GM06990 (cell line): ENCODE measurements around the gene RBKS.
"Not testable (repeated sequence)": the region's sequence is repeated elsewhere in the genome, so short reads cannot be mapped to it uniquely, and the experiment has no call there.

Experiments used
- DNase-seq: peaks from one replicate; pipeline ENCODE4 v3.0.0-alpha.2; 2011; ENCODE audit not compliant: insufficient read length; ENCODE audit errors: extremely low read depth
- H3K27me3 ChIP-seq: replicated peaks from 2 replicates; pipeline ENCODE4 v1.6.0; 2011; ENCODE audit warnings: low read length; ENCODE audit not compliant: control insufficient read depth, insufficient read depth
- H3K36me3 ChIP-seq: 2 replicates; pipeline ENCODE4 v1.5.1; 2011; ENCODE audit warnings: low read length; ENCODE audit not compliant: control insufficient read depth, insufficient read depth
- H3K4me3 ChIP-seq: replicated peaks from 2 replicates; pipeline ENCODE4 v1.5.1; 2011; ENCODE audit warnings: low read depth, mild to moderate bottlenecking, control low read depth, low read length
- CTCF ChIP-seq: IDR thresholded peaks from 2 replicates; pipeline ENCODE4 v1.5.1; 2011; ENCODE audit warnings: low read length, control low read depth, mild to moderate bottlenecking, inconsistent platforms; ENCODE audit not compliant: insufficient read depth, poor library complexity, severe bottlenecking

RBKS gene

GRCh38 chr2:27866237-27866636 lies 23.9 kb downstream of the RBKS start:
- no peaks in the 10 kb centered on the region for H3K36me3 ChIP-seq
- no peak overlapping the region for H3K4me3 ChIP-seq
- no peaks in the 10 kb centered on the region; the same call in 1 of the 2 replicates for H3K27me3 ChIP-seq
- TF ChIP-seq CTCF, result no peak
- no peak for DNase-seq

GRCh38 chr2:27863955-27864354 lies 26.2 kb downstream of the RBKS start:
- H3K27me3 ChIP-seq, H3K36me3 ChIP-seq, DNase-seq, H3K4me3 ChIP-seq: not testable (repeated sequence)

DNA sequence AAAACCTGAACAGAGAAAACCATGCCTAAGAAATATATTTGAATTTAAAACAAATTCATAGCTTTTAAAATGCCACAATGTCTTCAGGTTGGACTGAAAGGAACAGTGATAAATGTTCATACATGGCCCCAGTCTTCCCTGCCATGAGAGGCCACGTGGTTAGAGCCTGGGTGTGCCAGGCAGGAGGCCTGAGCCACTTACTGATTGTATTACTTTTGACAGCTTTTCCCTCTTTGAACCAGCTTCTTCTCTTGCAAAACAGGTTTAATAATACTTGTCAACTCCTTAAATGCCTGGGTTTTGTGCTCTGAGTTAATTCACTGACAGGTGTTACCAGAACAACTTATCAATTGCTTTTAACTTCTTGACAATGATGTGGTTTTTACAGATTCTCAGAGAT lies 27.0 kb downstream of the RBKS start:
- DNase-seq, result no peak
- TF ChIP-seq CTCF, result no peak
- Histone ChIP-seq H3K4me3 (no peak overlapping the region), H3K27me3 (no peaks in the 10 kb centered on the region; the same call in 1 of the 2 replicates), H3K36me3 (no peaks in the 10 kb centered on the region)

- Histone ChIP-seq H3K27me3 (no peaks in the 10 kb centered on the region; the same call in 1 of the 2 replicates), H3K36me3 (no peaks in the 10 kb centered on the region), H3K4me3 (no peak overlapping the region)
- DNase-seq, result no peak
- TF ChIP-seq CTCF, result no peak
These were observed 30.1 kb downstream of the RBKS start for GRCh38 chr2:27860111-27860510.

DNA sequence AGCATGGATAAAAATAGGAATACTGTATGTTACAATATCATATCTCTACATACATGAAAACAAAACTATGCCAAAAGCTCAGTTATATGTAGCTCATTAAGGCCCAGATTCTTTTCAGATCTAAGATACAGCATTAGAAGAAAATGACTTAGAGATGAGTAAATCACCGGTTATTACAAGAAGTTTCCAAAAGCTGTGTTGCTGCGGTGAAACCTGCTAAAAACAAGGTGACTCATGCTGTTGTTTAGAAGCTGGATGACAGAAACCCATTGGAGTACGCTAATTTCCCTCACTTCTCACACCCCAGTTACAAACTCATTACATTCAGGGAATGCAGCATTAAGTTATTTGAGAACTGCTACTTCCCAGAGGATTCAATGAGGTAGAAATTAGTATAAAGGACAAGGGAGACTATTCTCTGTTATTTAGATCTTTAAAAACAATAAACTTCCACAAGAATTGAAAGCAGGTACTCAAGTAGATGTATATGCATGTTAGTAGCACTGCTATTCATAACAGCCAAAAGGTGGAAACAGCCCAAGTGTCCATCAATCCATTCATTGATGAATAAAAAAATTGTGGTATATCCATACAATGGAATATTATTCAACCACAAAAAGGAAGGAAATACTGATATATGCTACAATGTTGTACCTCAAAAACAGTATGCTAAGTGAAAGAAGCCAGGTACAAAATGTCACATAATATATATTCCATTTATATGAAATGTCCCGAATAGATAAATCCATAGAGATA lies 32.6 kb downstream of the RBKS start:
- no peak for TF ChIP-seq CTCF
- no peak for DNase-seq
- Histone ChIP-seq H3K27me3 (no peaks in the 10 kb centered on the region; the same call in 1 of the 2 replicates), H3K4me3 (no peak overlapping the region), H3K36me3 (no peaks in the 10 kb centered on the region)

- Histone ChIP-seq H3K4me3 (no peak overlapping the region), H3K36me3 (no peaks in the 10 kb centered on the region), H3K27me3 (no peaks in the 10 kb centered on the region)
- no peak for TF ChIP-seq CTCF
- no peak for DNase-seq
These were observed 33.2 kb downstream of the RBKS start for GRCh38 chr2:27856956-27857355.
